Measurements from ENCODE around the gene TTC19. TPM values are rescaled to one million over a fixed set of nuclear protein-coding genes. Genes with fewer than 3 reads are reported as not detected.

TTC19 gene
- total and polyA plus RNA-seq, 12 donors: 20.6 to 152 (median 50.5) TPM

GRCh38 chr17:15969463-15969862, 30.2 kb upstream of the TTC19 start:
- 93 to 96% (median 96%) methylated on average over 8 of the region's 8 CpGs for WGBS, 4 donors
- Histone ChIP-seq H3K27me3 (no peaks in the 10 kb centered on the region), H3K36me3 (replicated peaks in 1 of 2) (no peaks in the 10 kb centered on the region), H3K4me3 (no peak overlapping the region), H3K4me1 (replicated peaks in 1 of 2) (no peaks in the 10 kb centered on the region), H3K9me3 (replicated peaks in 1 of 3) (no peaks in the 10 kb centered on the region), H3K27ac (no peak overlapping the region)
- no peak for TF ChIP-seq CTCF (IDR thresholded peaks at IDR 0.05)
- intact Hi-C loops (cut with DNase I): no loop called here
- DNase-seq: no peak

GRCh38 chr17:15970500-15970899, 29.1 kb upstream of the TTC19 start:
- Histone ChIP-seq H3K27ac (no peak overlapping the region), H3K4me1 (replicated peaks in 1 of 2) (no peaks in the 10 kb centered on the region), H3K27me3 (no peaks in the 10 kb centered on the region), H3K36me3 (replicated peaks in 1 of 2) (no peaks in the 10 kb centered on the region), H3K9me3 (replicated peaks in 1 of 3) (no peaks in the 10 kb centered on the region), H3K4me3 (no peak overlapping the region)
- intact Hi-C loops (cut with DNase I): no loop called here
- 86 to 95% (median 94%) methylated on average over 2 of the region's 2 CpGs for WGBS, 4 donors
- TF ChIP-seq POLR2A (IDR thresholded peaks at IDR 0.05) (no peak), CTCF (IDR thresholded peaks at IDR 0.05) (no peak)
- no peak for DNase-seq

GRCh38 chr17:15971098-15971678, 28.4 kb upstream of the TTC19 start:
- no peak for DNase-seq
- no peaks in the 10 kb centered on the region for H3K4me1 ChIP-seq (replicated peaks in 1 of 2)
- H3K4me3 ChIP-seq: no peak overlapping the region
- no peaks in the 10 kb centered on the region for H3K27me3 ChIP-seq
- no peak overlapping the region for H3K27ac ChIP-seq
- WGBS, 4 donors: 77 to 82% (median 80%) methylated on average over 5 of the region's 5 CpGs
- H3K9me3 ChIP-seq (replicated peaks in 1 of 3): no peaks in the 10 kb centered on the region
- H3K36me3 ChIP-seq (replicated peaks in 1 of 2): peaks cover 0 to 1% of the 10 kb centered on the region in 2 donors
- intact Hi-C loops (cut with DNase I): no loop called here
- TF ChIP-seq CTCF (IDR thresholded peaks at IDR 0.05): no peak
- no peak for TF ChIP-seq POLR2A (IDR thresholded peaks at IDR 0.05)

GRCh38 chr17:15971882-15972281, 27.7 kb upstream of the TTC19 start:
- Histone ChIP-seq H3K4me3 (no peak overlapping the region), H3K36me3 (replicated peaks in 1 of 2) (peaks cover 0 to 8% of the 10 kb centered on the region in 2 donors), H3K27ac (no peak overlapping the region), H3K9me3 (replicated peaks in 1 of 3) (no peaks in the 10 kb centered on the region), H3K4me1 (replicated peaks in 1 of 2) (no peaks in the 10 kb centered on the region), H3K27me3 (no peaks in the 10 kb centered on the region)
- no peak for DNase-seq
- no peak for TF ChIP-seq CTCF (IDR thresholded peaks at IDR 0.05)
- no peak for TF ChIP-seq POLR2A (IDR thresholded peaks at IDR 0.05)
- 91 to 96% (median 93%) methylated on average over 5 of the region's 5 CpGs for WGBS, 4 donors
- intact Hi-C loops (cut with DNase I): no loop called here

All from adrenal gland (tissue), 12 donors.